Measurements from ENCODE around the gene VKORC1L1.
"Not testable (repeated sequence)": the region's sequence is repeated elsewhere in the genome, so short reads cannot be mapped to it uniquely, and the experiment has no call there.

VKORC1L1 gene

DNA sequence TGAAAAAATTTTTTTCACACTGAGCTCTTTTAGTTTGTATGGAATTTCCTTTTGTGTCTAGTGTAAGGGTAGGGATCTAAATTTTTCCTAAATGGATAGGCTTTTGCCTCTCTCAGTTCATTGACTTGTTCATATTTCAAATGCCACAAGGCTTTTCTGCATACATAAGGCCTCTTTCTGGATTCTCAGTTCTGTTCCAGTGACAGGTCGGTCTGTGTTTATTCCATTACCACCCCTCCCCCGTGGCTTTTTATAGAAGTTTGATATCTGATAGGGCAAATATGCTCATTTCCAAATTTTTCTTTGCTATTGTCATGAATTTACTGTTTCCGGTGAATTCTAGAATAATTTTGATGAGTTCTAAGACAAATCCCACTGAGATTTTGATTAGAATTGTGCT is 12.7 kb downstream of the VKORC1L1 start:
- DNase-seq, result not testable (repeated sequence)

DNA sequence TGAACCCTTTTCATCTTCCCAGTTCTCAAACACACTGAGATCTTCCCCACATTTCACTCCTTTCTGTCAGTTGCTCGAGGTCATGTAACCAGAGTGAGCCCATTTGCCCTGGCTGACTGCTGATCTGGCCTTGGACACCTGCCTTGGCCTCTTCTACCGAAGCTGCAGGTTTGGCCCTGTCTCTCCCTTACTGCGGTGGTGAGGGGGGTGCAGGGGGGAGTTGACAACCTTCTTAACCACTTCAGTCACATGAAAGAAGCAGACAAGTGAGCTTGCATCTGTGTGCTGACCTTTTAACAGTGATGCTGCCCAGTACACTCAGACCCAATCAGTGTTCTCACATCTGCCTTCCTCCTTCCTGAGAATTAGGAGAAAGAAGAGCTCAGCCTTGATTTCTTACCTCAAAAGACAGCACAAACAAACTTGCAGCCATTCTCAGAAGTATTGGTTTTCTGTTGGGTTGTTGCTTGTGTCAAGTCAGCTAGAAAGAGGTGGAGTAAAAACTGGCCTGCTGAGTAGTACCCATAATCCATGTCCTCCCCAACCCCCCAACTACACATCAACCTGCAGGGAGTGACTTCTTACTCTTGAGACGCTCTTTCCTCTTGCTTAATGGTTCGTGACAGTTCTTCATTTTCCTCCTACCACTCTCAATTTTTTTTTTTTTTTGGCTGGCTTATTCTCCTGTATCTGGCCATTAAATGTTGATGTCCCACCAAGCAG is 15.7 kb downstream of the VKORC1L1 start:
- not testable (repeated sequence) for DNase-seq

DNA sequence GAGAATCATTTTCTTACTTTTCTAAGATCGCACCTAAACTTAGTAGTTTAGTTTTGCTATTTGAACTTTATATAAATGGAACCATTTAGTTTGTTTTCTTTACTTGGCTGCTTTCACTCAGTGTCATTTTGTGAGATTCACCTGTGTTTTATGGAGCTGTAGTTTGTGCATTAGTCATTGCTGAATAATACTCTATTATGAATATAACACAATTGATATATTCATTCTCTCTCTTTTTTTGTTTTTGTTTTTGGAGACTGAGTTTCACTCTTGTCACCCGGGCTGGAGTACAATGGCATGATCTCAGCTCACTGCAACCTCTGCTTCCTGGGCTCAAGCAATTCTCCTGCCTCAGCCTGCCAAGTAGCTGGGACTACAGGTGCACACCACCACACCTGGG is 16.8 kb downstream of the VKORC1L1 start:
- not testable (repeated sequence) for DNase-seq

DNA sequence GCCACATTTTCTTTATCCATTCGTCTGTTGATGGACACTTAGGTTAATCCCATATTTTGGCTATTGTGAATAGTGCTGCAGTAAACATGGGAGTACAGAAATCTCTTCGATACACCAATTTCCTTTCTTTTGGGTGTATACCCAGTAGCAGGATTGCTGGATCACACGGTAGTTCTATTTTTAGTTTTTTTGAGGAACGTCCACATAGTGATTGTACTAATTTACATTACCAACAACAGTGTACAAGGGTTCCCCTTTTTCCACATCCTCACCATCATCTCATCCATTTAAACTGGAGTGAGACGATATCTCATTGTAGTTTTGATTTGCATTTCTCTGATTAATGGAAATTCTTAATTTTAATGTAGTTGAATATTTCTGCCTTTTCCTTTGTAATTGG is 19.3 kb downstream of the VKORC1L1 start:
- DNase-seq, result no peak

DNA sequence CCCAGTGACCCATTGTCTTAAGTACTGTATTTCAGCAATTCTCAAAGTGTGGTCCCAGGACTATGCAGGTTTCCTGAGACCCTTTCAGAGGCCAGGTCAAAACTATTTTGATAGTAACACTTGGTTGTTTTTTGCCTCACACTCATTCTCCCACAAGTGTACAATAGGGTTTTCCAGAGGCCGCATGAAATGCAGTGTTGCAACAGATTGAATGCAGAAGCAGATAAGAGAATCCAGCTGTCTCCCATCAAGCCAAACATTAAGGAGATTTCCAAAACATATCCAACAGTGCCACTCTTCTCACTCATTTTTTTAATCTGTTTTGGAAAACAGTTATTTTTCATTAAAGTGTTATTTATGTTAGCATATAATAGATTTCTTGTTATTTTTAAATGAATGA is 20.0 kb downstream of the VKORC1L1 start:
- DNase-seq, result no peak

DNA sequence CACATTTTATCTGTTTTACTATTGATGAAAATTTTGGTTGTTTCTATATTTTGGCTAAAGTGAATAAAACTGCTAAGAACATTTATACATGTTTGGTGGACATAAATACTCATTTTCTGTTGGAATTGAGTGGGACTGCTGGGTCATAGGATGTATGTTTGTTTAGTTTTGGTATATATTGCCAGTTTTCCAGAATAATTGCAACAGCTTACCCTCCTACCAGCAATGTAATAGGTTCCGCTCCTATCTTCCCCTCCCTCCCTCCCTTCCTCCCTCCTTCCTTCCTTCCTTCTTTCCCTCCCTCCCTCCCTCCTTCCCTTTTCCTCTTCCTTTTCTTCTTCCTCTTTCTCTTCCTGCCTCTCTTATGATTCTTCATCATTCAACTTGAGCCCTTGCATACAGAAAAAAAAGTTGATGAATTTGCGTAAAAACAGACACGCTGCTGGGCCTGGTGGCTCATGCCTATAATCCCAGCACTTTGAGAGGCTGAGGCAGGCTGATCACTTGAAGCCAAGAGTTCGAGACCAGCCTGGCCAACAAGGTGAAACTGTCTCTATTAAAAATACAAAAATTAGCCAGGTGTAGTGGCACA is 23.5 kb downstream of the VKORC1L1 start:
- DNase-seq, result no peak

DNA sequence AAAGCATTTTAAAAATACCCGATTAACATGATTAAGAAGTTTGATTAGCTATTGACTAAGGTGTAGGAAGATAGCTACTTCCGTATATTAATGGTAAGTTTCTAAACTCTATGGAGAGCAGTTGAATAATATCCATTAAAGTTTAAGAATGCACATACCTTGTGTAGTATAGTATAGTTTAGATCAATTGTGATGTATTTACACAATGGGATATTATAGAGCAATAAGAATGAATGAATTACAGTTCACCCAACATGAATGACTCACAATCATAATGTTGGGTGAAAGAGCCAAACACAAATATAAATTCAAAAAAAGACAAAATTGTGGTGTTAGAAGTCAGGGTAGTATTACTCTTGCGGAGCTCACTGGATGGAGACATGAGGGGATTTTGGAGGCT is 24.4 kb downstream of the VKORC1L1 start:
- DNase-seq, result not testable (repeated sequence)

- DNase-seq, result not testable (repeated sequence)
Observed at GRCh38 chr7:65898677-65899447, 26.0 kb downstream of the VKORC1L1 start.

DNA sequence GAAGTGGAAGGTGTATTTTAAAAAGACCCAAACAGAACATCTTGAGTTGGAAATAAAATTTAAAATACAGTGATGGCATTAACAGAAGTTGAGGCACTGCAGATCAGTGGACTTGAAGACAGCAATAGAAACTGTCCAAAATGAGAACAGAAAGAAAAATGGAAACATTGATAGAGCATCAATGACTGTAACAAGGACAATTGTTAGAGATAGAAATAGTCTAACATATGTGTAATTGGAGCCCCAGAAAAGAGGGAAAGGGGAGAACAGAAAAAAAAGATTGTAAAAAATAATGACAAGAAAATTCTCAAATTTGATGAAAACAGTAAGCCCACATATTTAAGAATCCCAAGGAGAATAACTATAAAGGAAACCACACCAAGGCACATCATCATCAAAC is 29.4 kb downstream of the VKORC1L1 start:
- DNase-seq, result no peak

DNA sequence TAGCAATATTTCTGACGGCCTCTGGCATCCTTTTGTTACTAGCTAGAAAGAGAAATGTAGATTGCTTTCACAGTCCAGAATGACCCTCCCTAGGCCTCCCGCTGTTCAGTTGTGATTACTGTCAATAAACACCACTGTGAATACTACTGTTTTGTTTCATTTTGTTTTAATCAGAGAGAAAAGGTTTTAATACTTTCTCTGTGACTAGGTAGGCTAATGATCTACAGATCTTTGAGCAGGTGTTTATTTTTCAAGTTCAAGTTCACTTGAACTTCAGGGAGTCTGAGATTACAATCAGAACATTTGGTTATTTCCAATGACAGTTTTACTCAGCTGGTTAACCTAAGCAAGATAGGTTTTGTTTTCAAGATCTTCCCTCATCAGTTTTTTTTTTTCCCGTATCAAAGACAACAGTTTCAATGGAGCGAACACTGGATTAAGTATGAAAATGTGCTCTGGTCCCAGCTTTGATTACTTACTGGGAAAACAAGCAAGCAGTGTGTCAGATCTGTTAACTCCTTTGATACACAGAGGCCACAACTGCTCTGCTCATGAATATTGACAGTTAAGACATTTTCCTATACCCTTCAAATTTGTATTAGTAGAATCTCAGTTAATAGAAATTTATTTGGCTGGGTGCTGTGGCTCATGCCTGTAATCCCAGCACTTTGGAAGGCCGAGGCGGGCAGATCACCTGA is 34.8 kb downstream of the VKORC1L1 start:
- DNase-seq, result no peak

- DNase-seq, result no peak
Observed at GRCh38 chr7:65910237-65910636, 37.4 kb downstream of the VKORC1L1 start.

DNA sequence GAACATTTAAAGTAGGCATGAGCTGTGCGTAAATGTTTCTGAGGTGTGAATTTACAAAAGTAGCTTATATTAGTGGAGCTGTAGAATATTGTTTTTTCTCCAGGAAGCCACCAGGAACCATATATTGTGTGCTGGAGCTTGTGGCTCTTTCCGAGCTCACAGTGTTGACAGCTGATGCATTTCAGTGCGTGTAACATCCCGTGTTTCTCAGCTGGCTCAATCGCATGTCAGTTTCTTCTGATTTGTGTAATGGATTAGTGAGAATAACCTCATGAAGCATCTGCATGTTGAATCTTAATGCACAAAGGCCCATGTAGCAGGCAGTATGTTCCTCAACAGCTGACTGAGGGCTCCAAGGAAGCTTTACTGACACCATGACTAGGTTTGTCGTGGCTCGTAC is 39.4 kb downstream of the VKORC1L1 start:
- DNase-seq, result no peak

GRCh38 chr7:65915921-65916657 is 43.2 kb downstream of the VKORC1L1 start:
- no peak for DNase-seq

- DNase-seq, result no peak
Observed at GRCh38 chr7:65923316-65923715, 50.4 kb downstream of the VKORC1L1 start.

- no peak for DNase-seq
Observed at GRCh38 chr7:65924193-65924592, 51.3 kb downstream of the VKORC1L1 start.

- no peak for DNase-seq
Observed at GRCh38 chr7:65925040-65925439, 52.2 kb downstream of the VKORC1L1 start.

DNA sequence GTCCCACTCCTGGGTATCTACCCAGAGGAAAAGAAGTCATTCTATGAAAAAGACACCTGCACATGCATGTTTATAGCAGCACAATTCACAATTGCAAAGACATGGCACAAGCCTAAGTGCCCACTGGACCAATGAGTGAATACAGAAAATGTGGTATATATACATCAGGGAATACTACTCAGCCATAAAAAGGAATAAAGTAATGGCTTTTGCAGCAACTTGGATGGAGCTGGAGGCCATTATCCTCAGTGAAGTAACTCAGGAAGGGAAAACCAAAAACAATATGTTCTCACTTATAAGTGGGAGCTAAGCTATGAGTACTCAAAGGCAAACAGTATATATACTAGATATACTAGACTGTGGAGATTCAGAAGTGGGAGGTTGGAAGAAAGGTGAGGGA is 53.7 kb downstream of the VKORC1L1 start:
- no peak for DNase-seq

- no peak for DNase-seq
Observed at GRCh38 chr7:65927489-65928448, 54.9 kb downstream of the VKORC1L1 start.

- DNase-seq, result no peak
Observed at GRCh38 chr7:65931685-65932084, 58.8 kb downstream of the VKORC1L1 start.

GRCh38 chr7:65937296-65937695 is 64.4 kb downstream of the VKORC1L1 start:
- DNase-seq, result no peak

DNA sequence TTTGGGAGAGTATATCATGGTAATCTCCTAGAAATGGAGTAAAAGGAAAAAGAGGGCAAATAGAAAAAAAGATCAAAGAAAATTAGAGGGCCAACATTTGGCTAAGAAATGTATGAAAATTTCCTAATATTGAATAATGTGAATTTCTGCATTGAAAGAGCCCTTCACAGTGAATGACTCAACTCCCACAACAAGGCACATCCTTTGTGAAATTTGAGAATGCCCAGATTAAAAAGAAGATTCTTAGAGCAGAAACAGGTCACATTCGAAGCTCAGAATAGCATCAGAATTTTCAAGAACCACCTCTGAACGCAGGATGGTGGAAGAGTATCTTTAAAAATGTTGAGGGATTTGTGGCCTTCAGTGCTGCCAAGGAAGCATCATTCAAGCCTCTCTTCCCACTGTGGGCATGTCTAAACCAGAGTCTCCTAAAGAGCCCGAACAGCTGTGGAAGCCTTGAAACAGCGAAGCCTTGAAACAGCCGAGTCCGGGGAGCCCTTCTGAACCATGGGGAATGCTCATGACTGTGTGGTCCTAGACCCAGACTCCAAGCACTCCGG is 65.5 kb downstream of the VKORC1L1 start:
- DNase-seq, result no peak
